Progenitor cell of endocrine pancreas (in vitro differentiated cells): ENCODE data around the gene PFDN1. TPM values are rescaled to one million over a fixed set of nuclear protein-coding genes. Genes with fewer than 3 reads are reported as not detected.

ENCODE experiments used
- DNase-seq: peaks from one replicate; pipeline ENCODE4 v3.0.0; 2021; ENCODE audit warnings: low spot score; ENCODE audit not compliant: unreplicated experiment
- H3K27ac Mint-ChIP-seq: 2 replicates; pipeline ENCODE4 v1.8.0; 2021; ENCODE audit warnings: mild to moderate bottlenecking, moderate library complexity, mixed read lengths
- H3K27me3 Mint-ChIP-seq: 2 replicates; pipeline ENCODE4 v1.8.0; 2021; ENCODE audit warnings: mixed read lengths
- H3K36me3 Mint-ChIP-seq: 2 replicates; pipeline ENCODE4 v1.8.0; 2022; ENCODE audit warnings: mixed read lengths; ENCODE audit not compliant: insufficient read depth
- H3K4me1 Mint-ChIP-seq: 2 replicates; pipeline ENCODE4 v1.8.0; 2021; ENCODE audit warnings: low read depth, mixed read lengths
- H3K4me3 Mint-ChIP-seq: 2 replicates; pipeline ENCODE4 v1.8.0; 2021; ENCODE audit warnings: low read depth, mild to moderate bottlenecking, moderate library complexity, mixed read lengths
- H3K9me3 Mint-ChIP-seq: 2 replicates; pipeline ENCODE4 v1.8.0; 2021; ENCODE audit warnings: low read depth, mixed read lengths
- total RNA-seq: library from RNA; stranded (reverse); gene quantifications from 2 replicates; pipeline ENCODE4 v1.2.1, GENCODE V29; 2021
- TF ChIP-seq, protein P1 (sequence below): fragments of 200-600 bp; sonication (generic); IDR thresholded peaks from one replicate; pipeline ENCODE4 v1.5.0; 2021; ENCODE audit warnings: antibody characterized with exemption, mild to moderate bottlenecking; ENCODE audit not compliant: unreplicated experiment

The PFDN1 gene
- total RNA-seq, 1 donor from 2014 or later = 65.1 TPM

DNA sequence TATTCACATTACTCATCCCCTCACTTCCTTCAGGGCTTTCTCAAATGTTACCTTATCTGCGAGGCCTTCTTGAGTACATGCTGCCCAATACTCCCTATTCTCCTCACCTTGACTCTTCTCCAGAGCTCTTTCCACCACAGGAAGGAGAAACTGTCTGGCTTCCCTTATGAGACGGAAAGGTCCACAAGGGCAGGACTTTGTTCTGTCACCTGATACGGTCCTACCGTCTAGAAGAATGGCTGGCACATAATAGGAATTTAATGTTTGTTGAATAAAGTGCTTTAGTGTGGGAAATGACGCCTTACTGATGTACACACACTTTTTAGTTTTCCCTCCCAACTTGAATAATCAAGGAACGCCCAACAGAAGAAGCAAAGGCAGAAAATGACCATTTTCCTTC is 52.5 kb downstream of the PFDN1 start:
- Mint-ChIP-seq H3K27ac (no peak overlapping the region), H3K4me3 (no peak overlapping the region), H3K36me3 (peaks cover 8% of the 10 kb centered on the region)

DNA sequence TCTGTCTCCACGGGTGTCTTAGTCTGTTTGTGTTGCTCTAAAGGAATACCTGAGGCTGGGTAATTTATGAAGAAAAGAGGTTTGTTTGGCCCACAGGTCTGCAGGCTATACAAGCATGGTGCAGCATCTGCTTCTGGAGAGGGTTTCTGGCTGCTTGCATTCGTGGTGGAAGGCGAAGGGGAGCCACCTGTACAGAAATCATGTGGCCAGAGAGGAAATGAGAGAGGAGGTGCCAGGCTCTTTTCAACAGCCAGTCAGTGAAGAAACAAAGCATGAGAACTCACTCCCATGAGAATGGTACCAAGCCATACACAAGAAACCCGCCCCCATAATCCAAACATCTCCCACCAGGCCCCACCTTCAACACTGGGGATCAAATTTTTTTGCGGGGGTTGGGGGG is 53.4 kb downstream of the PFDN1 start:
- Mint-ChIP-seq H3K4me3 (no peak overlapping the region), H3K27ac (no peak overlapping the region), H3K36me3 (peaks cover 12% of the 10 kb centered on the region), H3K4me1 (peaks cover 10% of the 10 kb centered on the region), H3K9me3 (no peaks in the 10 kb centered on the region), H3K27me3 (no peaks in the 10 kb centered on the region)
- TF ChIP-seq, protein P1, sequence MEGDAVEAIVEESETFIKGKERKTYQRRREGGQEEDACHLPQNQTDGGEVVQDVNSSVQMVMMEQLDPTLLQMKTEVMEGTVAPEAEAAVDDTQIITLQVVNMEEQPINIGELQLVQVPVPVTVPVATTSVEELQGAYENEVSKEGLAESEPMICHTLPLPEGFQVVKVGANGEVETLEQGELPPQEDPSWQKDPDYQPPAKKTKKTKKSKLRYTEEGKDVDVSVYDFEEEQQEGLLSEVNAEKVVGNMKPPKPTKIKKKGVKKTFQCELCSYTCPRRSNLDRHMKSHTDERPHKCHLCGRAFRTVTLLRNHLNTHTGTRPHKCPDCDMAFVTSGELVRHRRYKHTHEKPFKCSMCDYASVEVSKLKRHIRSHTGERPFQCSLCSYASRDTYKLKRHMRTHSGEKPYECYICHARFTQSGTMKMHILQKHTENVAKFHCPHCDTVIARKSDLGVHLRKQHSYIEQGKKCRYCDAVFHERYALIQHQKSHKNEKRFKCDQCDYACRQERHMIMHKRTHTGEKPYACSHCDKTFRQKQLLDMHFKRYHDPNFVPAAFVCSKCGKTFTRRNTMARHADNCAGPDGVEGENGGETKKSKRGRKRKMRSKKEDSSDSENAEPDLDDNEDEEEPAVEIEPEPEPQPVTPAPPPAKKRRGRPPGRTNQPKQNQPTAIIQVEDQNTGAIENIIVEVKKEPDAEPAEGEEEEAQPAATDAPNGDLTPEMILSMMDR = no peak
- DNase-seq = no peak

More for the DNA sequence above, 52.5 kb downstream of the PFDN1 start:
- TF ChIP-seq, protein P1 = no peak
- no peak for DNase-seq
- peaks cover 8% of the 10 kb centered on the region for H3K4me1 Mint-ChIP-seq
- H3K9me3 Mint-ChIP-seq = no peaks in the 10 kb centered on the region
- H3K27me3 Mint-ChIP-seq = no peaks in the 10 kb centered on the region

DNA sequence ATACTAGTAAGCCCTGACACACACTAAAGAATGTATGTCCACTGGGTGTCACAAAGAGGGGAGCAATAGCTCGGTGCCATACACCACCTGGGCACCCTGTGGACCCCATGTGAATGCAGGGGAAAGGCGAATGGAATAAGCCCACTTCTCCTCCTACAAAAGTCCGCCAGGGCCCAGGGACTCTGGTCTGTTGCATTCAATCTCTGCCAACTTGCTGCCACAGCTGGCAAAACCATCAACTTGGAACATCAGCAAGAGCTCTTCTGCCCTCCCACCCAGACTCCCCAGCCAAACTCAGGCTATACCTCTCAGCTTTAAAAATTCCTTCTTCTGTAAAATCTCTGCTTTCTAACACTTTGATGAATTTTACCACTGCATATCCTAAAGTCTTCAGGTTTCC is 54.5 kb downstream of the PFDN1 start:
- Mint-ChIP-seq H3K4me1 (peaks cover 10% of the 10 kb centered on the region), H3K4me3 (no peak overlapping the region), H3K9me3 (no peaks in the 10 kb centered on the region), H3K27ac (no peak overlapping the region), H3K36me3 (peaks cover 14% of the 10 kb centered on the region), H3K27me3 (no peaks in the 10 kb centered on the region)
- DNase-seq = no peak
- TF ChIP-seq, protein P1 = no peak

DNA sequence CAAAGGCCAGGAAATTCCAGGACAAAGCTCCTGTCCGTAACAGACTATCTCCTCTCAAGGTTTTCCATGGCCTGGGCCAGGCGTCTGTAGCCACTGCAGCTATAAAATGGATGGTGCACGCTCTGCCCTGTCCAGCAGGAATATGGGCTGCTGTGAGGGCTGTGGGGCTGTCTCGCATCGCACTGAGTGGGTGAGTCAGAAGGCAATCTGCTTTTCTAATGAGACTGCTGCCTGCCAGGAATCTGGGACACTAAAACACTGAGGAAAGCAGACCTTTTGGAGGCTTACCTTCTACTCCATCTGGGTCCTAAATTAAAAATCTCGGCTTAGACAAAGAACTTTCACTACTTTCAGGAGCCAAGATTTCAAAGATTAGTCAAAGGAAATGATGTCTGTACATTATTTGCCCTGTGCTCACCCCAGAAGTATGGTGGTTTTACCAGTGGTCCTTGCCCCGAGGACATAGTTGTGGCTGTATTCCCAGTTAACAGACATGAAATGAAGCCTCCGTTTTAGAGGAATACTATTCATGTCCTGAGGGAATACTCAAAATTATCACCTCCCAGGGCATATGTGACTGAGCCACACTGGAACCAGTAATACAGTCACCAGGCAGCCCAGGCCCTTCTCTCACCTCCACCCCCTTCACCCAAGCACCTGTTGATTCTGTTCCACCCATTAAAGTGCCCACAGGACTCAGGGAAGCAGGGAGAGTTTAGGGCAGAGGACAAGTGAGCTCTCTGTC is 56.4 kb downstream of the PFDN1 start:
- Mint-ChIP-seq H3K27ac (no peak overlapping the region), H3K36me3 (peaks cover 14% of the 10 kb centered on the region), H3K9me3 (no peaks in the 10 kb centered on the region), H3K4me3 (no peak overlapping the region), H3K27me3 (no peaks in the 10 kb centered on the region), H3K4me1 (peaks cover 7% of the 10 kb centered on the region)
- TF ChIP-seq, protein P1 = no peak
- no peak for DNase-seq

DNA sequence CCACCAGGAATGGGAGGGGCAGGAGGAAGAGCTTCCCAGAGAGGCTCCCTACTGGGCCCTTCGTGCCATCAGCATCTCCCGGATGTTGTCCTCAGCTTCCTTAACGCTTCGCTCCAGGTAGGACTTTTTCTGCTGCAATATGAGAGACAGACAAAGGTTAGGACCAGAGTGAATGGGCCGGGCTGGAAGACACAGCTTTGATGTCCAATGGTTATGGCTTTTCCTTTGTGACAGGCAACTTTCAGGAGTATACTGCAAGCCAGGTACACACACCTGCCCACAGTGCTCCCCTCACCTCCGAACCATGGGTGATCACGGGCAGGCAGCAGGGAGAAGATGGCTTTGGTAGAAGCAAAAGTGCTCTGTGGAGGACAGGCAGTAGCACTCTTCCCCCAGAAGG is 57.0 kb downstream of the PFDN1 start:
- Mint-ChIP-seq H3K36me3 (peaks cover 14% of the 10 kb centered on the region), H3K4me1 (peaks cover 12% of the 10 kb centered on the region), H3K27me3 (no peaks in the 10 kb centered on the region), H3K4me3 (no peak overlapping the region), H3K9me3 (no peaks in the 10 kb centered on the region), H3K27ac (peak overlapping the region; percentile 57)
- no peak for DNase-seq
- TF ChIP-seq, protein P1 = no peak
